ENCODE data around the gene DOK1.

DNA sequence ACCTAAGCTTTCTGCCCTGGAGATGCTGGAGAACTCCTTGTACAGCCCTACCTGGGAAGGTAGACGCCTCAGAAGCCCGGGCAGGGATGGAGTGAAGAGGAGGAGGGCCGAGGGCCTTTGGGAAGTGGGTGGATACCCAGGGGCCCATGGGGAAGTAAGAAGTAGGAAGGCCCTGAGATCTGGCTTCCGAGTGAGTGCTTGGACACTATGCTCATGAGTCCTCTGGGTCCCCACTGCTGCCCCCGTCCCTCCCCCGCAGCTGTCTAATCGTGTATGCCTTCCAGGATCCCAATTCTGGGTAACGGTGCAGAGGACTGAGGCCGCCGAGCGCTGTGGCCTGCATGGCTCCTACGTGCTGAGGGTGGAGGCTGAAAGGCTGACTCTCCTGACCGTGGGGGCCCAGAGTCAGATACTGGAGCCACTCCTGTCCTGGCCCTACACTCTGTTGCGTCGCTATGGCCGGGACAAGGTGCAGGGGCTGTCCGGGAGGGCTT lies 1.1 kb downstream of the DOK1 start:
- TF ChIP-seq, protein P1, sequence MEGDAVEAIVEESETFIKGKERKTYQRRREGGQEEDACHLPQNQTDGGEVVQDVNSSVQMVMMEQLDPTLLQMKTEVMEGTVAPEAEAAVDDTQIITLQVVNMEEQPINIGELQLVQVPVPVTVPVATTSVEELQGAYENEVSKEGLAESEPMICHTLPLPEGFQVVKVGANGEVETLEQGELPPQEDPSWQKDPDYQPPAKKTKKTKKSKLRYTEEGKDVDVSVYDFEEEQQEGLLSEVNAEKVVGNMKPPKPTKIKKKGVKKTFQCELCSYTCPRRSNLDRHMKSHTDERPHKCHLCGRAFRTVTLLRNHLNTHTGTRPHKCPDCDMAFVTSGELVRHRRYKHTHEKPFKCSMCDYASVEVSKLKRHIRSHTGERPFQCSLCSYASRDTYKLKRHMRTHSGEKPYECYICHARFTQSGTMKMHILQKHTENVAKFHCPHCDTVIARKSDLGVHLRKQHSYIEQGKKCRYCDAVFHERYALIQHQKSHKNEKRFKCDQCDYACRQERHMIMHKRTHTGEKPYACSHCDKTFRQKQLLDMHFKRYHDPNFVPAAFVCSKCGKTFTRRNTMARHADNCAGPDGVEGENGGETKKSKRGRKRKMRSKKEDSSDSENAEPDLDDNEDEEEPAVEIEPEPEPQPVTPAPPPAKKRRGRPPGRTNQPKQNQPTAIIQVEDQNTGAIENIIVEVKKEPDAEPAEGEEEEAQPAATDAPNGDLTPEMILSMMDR (IDR thresholded peaks at IDR 0.05): no peak
- no peak for TF ChIP-seq POLR2A (IDR thresholded peaks at IDR 0.05)
